Measurements from ENCODE around the gene APMAP. TPM values are rescaled to one million over a fixed set of nuclear protein-coding genes. Genes with fewer than 3 reads are reported as not detected.

The APMAP gene
- total and polyA plus RNA-seq, 10 donors, result 26.5 to 104 (median 65.3) TPM

GRCh38 chr20:24972341-24972740, 20.2 kb downstream of the APMAP start:
- Histone ChIP-seq H3K36me3 (peaks cover 0 to 97% (median 81%) of the 10 kb centered on the region in 6 donors), H3K4me1 (peaks cover 0 to 23% (median 0%) of the 10 kb centered on the region in 6 donors), H3K9me3 (peaks cover 0 to 22% (median 12%) of the 10 kb centered on the region in 8 donors), H3K4me3 (no peak overlapping the region), H3K27me3 (replicated peaks in 1 of 7) (no peaks in the 10 kb centered on the region), H3K27ac (no peak overlapping the region)
- WGBS, 5 donors, result 92 to 100% (median 96%) methylated on average over 2 of the region's 2 CpGs
- intact Hi-C loops (cut with DNase I; ENCODE audit: low total_unique reads), result no loop called here
- TF ChIP-seq POLR2A (IDR thresholded peaks at IDR 0.05) (no peak), POLR2AphosphoS5 (IDR thresholded peaks at IDR 0.05) (no peak), CTCF (IDR thresholded peaks at IDR 0.05 in 8 of 11, conservative IDR thresholded peaks at IDR 0.05 in 3 of 11) (no peak)
- DNase-seq, result no peak

DNA sequence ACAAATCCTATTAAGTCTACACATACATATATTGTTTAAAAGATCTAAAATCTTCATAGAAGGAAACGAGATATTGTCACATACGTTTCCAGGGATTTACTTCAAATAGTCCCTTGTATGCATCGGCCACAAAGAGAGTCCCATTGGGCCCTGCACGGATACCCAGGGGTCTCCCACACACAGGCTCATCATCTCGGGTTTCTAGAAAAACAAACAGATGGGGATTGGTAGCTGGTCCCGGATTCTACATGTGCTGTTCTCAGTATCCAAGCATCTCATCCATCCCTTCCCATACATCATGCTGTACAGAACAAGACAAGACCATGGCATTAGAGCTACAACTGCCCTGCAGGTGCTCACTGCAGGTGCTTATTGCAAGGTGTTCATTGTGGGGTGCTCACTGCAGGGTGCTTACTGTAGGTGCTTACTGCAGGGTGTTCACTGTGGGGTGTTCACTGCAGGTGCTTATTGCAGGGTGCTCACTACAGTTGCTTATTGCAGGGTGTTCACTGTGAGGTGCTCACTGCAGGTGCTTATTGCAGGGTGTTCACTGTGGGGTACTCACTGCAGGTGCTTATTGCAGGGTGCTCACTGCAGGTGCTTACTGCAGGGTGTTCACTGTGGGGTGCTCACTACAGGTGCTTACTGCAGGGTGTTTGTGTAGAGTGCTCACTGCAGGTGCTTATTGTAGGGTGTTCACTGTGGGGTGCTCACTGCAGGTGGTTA, 21.0 kb downstream of the APMAP start:
- H3K4me3 ChIP-seq, result no peak overlapping the region
- no peaks in the 10 kb centered on the region for H3K27me3 ChIP-seq (replicated peaks in 1 of 7)
- TF ChIP-seq CTCF (IDR thresholded peaks at IDR 0.05 in 8 of 11, conservative IDR thresholded peaks at IDR 0.05 in 3 of 11) (no peak), POLR2A (IDR thresholded peaks at IDR 0.05) (no peak), POLR2AphosphoS5 (IDR thresholded peaks at IDR 0.05) (no peak)
- H3K9me3 ChIP-seq, result peaks cover 0 to 17% (median 8%) of the 10 kb centered on the region in 8 donors
- intact Hi-C loops (cut with DNase I; ENCODE audit: low total_unique reads), result no loop called here
- peaks cover 0 to 23% (median 0%) of the 10 kb centered on the region in 6 donors for H3K4me1 ChIP-seq
- WGBS, 5 donors, result 91 to 96% (median 92%) methylated on average over 6 of the region's 6 CpGs
- peak overlapping the region in 2 of 8 donors; percentile 34 to 48 for H3K27ac ChIP-seq
- peaks cover 0 to 97% (median 80%) of the 10 kb centered on the region in 6 donors for H3K36me3 ChIP-seq
- no peak for DNase-seq

- Histone ChIP-seq H3K36me3 (peaks cover 0 to 97% (median 81%) of the 10 kb centered on the region in 6 donors), H3K4me3 (no peak overlapping the region), H3K27me3 (replicated peaks in 1 of 7) (no peaks in the 10 kb centered on the region), H3K4me1 (peaks cover 0 to 23% (median 0%) of the 10 kb centered on the region in 6 donors), H3K9me3 (peaks cover 0 to 9% (median under 1%) of the 10 kb centered on the region in 8 donors), H3K27ac (peak overlapping the region in 3 of 8 donors; percentile 22 to 48 (median 34))
- DNase-seq, result peak; percentile 54
- intact Hi-C loops (cut with DNase I; ENCODE audit: low total_unique reads), result no loop called here
- 74 to 82% (median 79%) methylated on average over 8 of the region's 8 CpGs for WGBS, 5 donors
- TF ChIP-seq CTCF (IDR thresholded peaks at IDR 0.05 in 8 of 11, conservative IDR thresholded peaks at IDR 0.05 in 3 of 11), result no peak
- no peak for TF ChIP-seq POLR2A (IDR thresholded peaks at IDR 0.05)
- TF ChIP-seq POLR2AphosphoS5 (IDR thresholded peaks at IDR 0.05), result no peak
Observed at GRCh38 chr20:24970754-24971153, 21.8 kb downstream of the APMAP start.

DNA sequence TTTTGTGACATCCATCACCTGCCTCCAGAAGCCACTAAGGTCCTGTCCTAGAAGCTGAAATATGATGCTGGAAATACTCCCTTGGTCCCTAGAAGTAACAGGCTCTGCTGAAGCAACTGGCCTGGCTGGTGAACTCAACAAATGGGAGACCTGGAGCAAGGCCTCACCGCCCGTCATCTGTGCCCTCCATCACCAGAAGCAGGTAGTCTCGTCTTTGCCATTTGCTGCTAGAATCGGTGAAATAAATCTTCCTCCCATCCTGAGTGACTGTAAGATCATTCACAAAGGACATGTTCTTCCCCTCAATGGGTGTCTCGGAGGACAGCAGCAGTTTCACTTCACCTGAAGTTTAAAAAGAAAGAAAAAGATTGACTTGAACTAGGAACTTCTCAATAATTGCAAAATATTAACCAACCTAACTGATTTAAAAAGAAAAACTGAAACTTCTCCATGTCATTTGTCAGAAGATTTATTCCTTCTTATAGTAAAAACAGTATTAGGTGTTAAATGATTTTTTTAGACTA, 22.5 kb downstream of the APMAP start:
- Histone ChIP-seq H3K4me1 (peaks cover 0 to 23% (median 0%) of the 10 kb centered on the region in 6 donors), H3K27me3 (replicated peaks in 1 of 7) (no peaks in the 10 kb centered on the region), H3K27ac (peak overlapping the region in 2 of 8 donors; percentile 34 to 48), H3K4me3 (no peak overlapping the region), H3K36me3 (peaks cover 0 to 97% (median 85%) of the 10 kb centered on the region in 6 donors), H3K9me3 (peaks cover 0 to 2% (median 0%) of the 10 kb centered on the region in 8 donors)
- intact Hi-C loops (cut with DNase I; ENCODE audit: low total_unique reads), result no loop called here
- no peak for DNase-seq
- no peak for TF ChIP-seq POLR2AphosphoS5 (IDR thresholded peaks at IDR 0.05)
- TF ChIP-seq POLR2A (IDR thresholded peaks at IDR 0.05), result no peak
- no peak for TF ChIP-seq CTCF (IDR thresholded peaks at IDR 0.05 in 8 of 11, conservative IDR thresholded peaks at IDR 0.05 in 3 of 11)
- 82 to 91% (median 88%) methylated on average over 5 of the region's 5 CpGs for WGBS, 5 donors
